GM21390 (cell line): ENCODE results near the gene TPMT.

ENCODE experiments used
- ATAC-seq: cut with Tn5 transposase; IDR thresholded peaks from one replicate; pipeline ENCODE4 v1.9.1; 2021; ENCODE audit not compliant: unreplicated experiment

Gene TPMT

GRCh38 chr6:18117136-18117535 is 37.7 kb downstream of the TPMT start:
- no peak for ATAC-seq

GRCh38 chr6:18115356-18115755 is 39.5 kb downstream of the TPMT start:
- no peak for ATAC-seq

- no peak for ATAC-seq
Observed at GRCh38 chr6:18110162-18110561, 44.7 kb downstream of the TPMT start.

- no peak for ATAC-seq
Observed at GRCh38 chr6:18107061-18107460, 47.8 kb downstream of the TPMT start.

GRCh38 chr6:18102783-18103509 is 51.9 kb downstream of the TPMT start:
- no peak for ATAC-seq

- ATAC-seq: no peak
Observed at GRCh38 chr6:18101873-18102272, 53.0 kb downstream of the TPMT start.

GRCh38 chr6:18101271-18101670 is 53.6 kb downstream of the TPMT start:
- no peak for ATAC-seq

- no peak for ATAC-seq
Observed at GRCh38 chr6:18100296-18100695, 54.6 kb downstream of the TPMT start.

- no peak for ATAC-seq
Observed at GRCh38 chr6:18099511-18099910, 55.4 kb downstream of the TPMT start.

- ATAC-seq: no peak
Observed at GRCh38 chr6:18096423-18096822, 58.5 kb downstream of the TPMT start.

GRCh38 chr6:18091382-18091781 is 63.5 kb downstream of the TPMT start:
- no peak for ATAC-seq

- no peak for ATAC-seq
Observed at GRCh38 chr6:18090349-18090786, 64.5 kb downstream of the TPMT start.

- ATAC-seq: no peak
Observed at GRCh38 chr6:18088419-18089296, 66.2 kb downstream of the TPMT start.

GRCh38 chr6:18087396-18088165 is 67.3 kb downstream of the TPMT start:
- ATAC-seq: no peak

GRCh38 chr6:18081025-18081668 is 73.7 kb downstream of the TPMT start:
- no peak for ATAC-seq

GRCh38 chr6:18080544-18080943 is 74.3 kb downstream of the TPMT start:
- ATAC-seq: no peak

GRCh38 chr6:18078866-18079265 is 76.0 kb downstream of the TPMT start:
- ATAC-seq: no peak
